PC-9 (cell line): Measurements from ENCODE around the gene NADK.
"Not testable (repeated sequence)": the region's sequence is repeated elsewhere in the genome, so short reads cannot be mapped to it uniquely, and the experiment has no call there.

Experiments used
- EZH2 ChIP-seq: fragments of 200-600 bp; sonication (generic); IDR thresholded peaks from 2 replicates; pipeline ENCODE4 v1.8.0; 2017; ENCODE audit warnings: antibody characterized with exemption, low read depth
- TF ChIP-seq, protein P1 (sequence below): fragments of 200-600 bp; sonication (generic); conservative IDR thresholded peaks from 2 replicates; pipeline ENCODE4 v1.6.1; 2017; ENCODE audit warnings: mixed run types, antibody characterized with exemption, mild to moderate bottlenecking, moderate library complexity

DNA sequence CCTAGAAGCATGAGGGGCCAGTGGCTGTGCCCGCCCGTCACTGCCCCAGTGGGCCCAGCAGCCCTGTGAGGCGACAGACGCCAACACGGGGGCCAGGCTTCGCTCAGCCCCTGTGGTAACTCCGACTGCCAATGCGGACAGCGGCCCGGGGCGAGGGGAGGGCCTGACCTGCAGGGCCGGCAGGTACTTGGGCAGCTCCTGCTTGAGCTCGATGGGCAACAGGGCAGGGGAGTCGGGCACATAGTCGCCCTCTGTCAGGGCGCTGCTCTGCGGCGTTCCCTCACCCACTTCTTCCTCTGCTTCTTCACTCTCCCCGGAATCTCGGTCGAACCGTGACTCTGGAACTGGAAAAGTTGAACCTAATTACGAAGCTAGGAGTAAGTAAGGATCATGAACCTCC lies 71.0 kb downstream of the NADK start:
- TF ChIP-seq EZH2 = not testable (repeated sequence)
- TF ChIP-seq, protein P1, sequence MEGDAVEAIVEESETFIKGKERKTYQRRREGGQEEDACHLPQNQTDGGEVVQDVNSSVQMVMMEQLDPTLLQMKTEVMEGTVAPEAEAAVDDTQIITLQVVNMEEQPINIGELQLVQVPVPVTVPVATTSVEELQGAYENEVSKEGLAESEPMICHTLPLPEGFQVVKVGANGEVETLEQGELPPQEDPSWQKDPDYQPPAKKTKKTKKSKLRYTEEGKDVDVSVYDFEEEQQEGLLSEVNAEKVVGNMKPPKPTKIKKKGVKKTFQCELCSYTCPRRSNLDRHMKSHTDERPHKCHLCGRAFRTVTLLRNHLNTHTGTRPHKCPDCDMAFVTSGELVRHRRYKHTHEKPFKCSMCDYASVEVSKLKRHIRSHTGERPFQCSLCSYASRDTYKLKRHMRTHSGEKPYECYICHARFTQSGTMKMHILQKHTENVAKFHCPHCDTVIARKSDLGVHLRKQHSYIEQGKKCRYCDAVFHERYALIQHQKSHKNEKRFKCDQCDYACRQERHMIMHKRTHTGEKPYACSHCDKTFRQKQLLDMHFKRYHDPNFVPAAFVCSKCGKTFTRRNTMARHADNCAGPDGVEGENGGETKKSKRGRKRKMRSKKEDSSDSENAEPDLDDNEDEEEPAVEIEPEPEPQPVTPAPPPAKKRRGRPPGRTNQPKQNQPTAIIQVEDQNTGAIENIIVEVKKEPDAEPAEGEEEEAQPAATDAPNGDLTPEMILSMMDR = not testable (repeated sequence)
